Dedifferentiated amniotic fluid mesenchymal stem cell (primary cell): ENCODE data around the gene UTF1.
"Not testable (repeated sequence)": the region's sequence is repeated elsewhere in the genome, so short reads cannot be mapped to it uniquely, and the experiment has no call there.

ENCODE experiments used
- DNase-seq: peaks from one replicate; pipeline ENCODE4 v3.0.0-alpha.2; 2016; ENCODE audit errors: extremely low spot score

Gene UTF1

GRCh38 chr10:133209641-133210040 is 20.4 kb upstream of the UTF1 start:
- no peak for DNase-seq

GRCh38 chr10:133210398-133211140 is 19.4 kb upstream of the UTF1 start:
- no peak for DNase-seq

- no peak for DNase-seq
Observed at GRCh38 chr10:133211141-133211830, 18.7 kb upstream of the UTF1 start.

- no peak for DNase-seq
Observed at GRCh38 chr10:133211959-133212852, 17.8 kb upstream of the UTF1 start.

- no peak for DNase-seq
Observed at GRCh38 chr10:133212853-133213494, 17.0 kb upstream of the UTF1 start.

GRCh38 chr10:133213641-133214467 is 16.2 kb upstream of the UTF1 start:
- DNase-seq: no peak

GRCh38 chr10:133214468-133215410 is 15.3 kb upstream of the UTF1 start:
- no peak for DNase-seq

- DNase-seq: no peak
Observed at GRCh38 chr10:133215586-133215985, 14.4 kb upstream of the UTF1 start.

- no peak for DNase-seq
Observed at GRCh38 chr10:133216776-133217175, 13.2 kb upstream of the UTF1 start.

GRCh38 chr10:133217800-133218589 is 12.0 kb upstream of the UTF1 start:
- DNase-seq: no peak

- DNase-seq: no peak
Observed at GRCh38 chr10:133218891-133219290, 11.1 kb upstream of the UTF1 start.

- DNase-seq: no peak
Observed at GRCh38 chr10:133219782-133220181, 10.2 kb upstream of the UTF1 start.

GRCh38 chr10:133221331-133221730 is 8.7 kb upstream of the UTF1 start:
- no peak for DNase-seq

- not testable (repeated sequence) for DNase-seq
Observed at GRCh38 chr10:133221756-133222155, 8.3 kb upstream of the UTF1 start.

- no peak for DNase-seq
Observed at GRCh38 chr10:133224076-133224475, 5.9 kb upstream of the UTF1 start.

- no peak for DNase-seq
Observed at GRCh38 chr10:133224756-133225372, 5.2 kb upstream of the UTF1 start.

GRCh38 chr10:133225707-133226191 is 4.3 kb upstream of the UTF1 start:
- DNase-seq: no peak

- DNase-seq: no peak
Observed at GRCh38 chr10:133226251-133226808, 3.7 kb upstream of the UTF1 start.
